LNCAP (cell line): Measurements from ENCODE around the gene ATP8B1.

Experiments
- TF ChIP-seq, protein P1 (sequence below): fragments of 450-650 bp; IDR thresholded peaks from 2 replicates; pipeline ENCODE4 v1.5.1; 2017; ENCODE audit warnings: mild to moderate bottlenecking

Gene ATP8B1

DNA sequence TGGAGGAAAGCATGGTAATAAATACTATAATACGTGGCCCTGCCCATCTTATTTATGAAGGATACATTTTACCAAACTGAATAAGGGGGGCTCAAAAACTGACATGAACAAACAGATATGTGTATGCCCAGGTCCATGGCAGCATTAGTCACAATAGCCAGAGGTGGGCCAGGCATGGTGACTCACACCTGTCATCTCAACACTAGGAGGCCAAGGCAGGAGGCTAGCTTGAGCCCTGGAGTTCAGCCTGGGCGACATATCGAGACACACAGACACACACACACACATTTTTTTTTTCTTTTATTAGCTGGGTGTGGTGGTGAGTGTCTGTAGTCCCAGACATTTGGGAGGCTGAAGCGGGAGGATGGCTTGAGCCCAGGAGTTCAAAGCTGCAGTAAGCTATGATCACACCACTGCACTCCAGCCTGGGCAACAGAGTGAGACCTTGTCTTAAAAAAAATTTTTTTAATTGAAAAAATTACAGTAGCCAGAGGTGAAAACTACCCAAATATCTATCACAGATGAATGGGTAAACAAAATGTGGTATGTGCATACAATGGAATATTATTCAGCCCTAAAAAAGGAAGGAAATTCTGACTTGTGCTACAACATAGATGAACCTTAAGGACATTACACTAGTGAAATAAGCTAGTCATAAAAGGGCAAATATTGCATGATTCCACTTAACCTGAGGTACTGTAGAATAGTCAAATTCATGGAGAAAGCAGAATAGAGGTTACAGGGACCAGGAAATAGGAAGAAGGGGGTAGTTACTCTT lies 8.0 kb downstream of the ATP8B1 start:
- TF ChIP-seq, protein P1, sequence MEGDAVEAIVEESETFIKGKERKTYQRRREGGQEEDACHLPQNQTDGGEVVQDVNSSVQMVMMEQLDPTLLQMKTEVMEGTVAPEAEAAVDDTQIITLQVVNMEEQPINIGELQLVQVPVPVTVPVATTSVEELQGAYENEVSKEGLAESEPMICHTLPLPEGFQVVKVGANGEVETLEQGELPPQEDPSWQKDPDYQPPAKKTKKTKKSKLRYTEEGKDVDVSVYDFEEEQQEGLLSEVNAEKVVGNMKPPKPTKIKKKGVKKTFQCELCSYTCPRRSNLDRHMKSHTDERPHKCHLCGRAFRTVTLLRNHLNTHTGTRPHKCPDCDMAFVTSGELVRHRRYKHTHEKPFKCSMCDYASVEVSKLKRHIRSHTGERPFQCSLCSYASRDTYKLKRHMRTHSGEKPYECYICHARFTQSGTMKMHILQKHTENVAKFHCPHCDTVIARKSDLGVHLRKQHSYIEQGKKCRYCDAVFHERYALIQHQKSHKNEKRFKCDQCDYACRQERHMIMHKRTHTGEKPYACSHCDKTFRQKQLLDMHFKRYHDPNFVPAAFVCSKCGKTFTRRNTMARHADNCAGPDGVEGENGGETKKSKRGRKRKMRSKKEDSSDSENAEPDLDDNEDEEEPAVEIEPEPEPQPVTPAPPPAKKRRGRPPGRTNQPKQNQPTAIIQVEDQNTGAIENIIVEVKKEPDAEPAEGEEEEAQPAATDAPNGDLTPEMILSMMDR = no peak

DNA sequence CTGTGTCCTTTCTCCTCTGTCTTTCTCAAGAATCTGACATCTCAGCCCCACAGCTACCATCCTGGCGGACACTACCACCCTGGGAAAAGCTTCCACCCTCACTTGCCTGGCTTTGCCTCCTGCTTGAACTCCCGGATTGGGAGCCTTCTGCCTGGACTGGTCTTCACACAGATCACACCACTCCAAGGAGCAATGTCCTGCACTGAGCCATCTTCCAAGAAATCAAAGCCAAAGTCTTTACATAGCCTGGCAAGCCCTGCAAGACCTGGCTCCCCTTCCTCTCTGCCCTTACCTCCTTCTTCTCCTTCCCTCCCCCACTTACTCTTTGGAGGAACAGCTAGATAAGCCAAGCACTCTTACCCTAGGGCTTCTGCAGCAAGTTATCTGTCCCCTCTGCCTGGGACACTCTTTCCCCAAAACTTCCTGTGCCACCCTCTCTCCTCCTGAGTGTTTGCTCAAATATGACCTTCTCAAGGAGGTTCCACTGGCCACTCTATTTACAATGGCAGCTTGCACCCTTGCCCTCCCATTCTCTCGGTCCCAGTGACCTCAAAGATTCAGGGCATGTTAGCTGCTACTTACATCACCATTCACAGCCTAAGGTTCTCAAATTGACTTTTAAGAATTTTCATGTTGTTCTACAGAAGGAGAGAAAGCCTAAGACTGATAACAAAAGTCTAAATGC lies 9.7 kb downstream of the ATP8B1 start:
- TF ChIP-seq, protein P1 = no peak

DNA sequence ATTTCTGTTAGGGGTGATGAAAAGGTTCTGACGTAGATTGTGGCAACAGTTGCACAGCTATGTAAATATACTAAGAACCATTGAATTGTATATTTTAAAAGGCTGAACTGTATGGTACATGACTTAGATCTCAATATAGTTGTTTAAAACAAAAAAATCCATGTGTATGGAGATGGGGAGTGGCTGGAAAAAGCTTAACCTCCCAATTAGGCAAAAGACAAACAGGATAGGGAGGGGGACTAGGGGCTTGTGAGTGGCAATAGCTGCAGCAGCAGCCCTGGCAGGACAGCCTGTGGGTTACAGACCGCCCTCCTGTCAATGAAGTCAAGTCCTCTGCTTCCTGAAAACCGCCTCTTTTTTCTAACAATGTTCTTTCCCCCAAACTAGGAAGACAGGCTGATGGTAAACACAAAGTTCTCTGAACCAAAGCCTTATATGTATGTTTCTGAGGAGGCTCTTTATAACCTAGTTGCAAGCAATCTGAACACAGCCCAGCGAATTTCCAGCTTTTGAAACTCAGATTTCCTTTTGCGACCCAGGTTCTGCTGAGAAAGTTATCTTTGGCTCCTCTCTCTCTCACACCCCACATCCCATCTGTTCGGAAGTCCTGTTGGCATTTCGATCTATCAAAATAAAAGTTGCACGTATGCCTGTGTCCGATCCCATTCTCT lies 10.3 kb downstream of the ATP8B1 start:
- TF ChIP-seq, protein P1 = no peak

DNA sequence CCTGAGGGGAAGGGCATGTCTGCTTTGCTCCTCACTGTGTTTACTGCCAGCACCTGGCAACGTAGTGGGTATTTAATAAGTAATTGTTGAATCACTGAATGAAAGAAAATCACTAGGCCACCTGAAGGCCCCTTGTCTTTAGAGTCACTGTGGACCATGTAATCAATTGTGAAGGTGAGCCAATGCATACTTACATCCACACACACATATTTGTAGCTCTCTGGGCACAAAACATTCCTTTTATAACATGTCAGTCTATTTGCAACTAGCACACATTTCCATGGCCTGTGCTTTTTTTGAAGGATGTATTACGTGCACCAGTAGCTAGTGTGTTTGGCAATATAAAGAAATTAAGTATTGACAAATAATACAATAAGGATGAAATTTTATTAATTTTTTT lies 11.2 kb downstream of the ATP8B1 start:
- TF ChIP-seq, protein P1 = no peak

DNA sequence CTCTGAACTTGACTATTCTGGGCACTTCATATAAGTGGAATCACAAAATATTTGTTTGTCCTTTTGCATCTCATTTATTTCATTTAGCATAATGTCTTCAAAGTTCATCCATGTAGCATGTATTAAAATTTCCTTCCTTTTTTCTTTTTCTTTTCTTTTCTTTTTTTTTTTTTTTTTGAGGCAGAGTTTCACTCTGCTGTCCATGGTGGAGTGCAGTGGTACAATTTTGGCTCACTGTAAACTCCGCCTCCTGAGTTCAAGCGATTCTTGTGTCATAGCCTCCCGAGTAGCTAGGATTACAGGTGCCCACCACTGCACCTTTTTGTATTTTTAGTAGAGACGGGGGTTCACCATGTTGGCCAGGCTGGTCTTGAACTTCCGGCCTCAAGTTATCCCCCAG lies 11.9 kb downstream of the ATP8B1 start:
- TF ChIP-seq, protein P1 = no peak

DNA sequence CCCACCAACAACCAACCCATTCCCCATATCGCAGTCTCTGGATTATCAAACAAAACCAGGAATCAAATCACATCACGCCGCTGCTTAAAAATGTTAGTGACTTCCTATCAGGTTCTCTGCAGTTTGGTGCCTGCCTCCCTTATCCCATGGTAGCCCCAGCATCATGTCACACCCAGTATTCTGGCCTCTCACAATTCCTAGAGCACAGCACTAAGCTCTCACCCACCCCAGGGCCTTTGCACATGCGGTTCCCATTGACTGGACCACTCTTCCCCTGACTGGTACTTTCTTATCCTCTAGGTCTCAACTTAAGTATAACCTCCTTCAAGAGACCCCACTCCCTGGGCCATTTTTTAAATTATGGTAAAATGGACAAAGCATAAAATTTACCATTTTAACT lies 12.8 kb downstream of the ATP8B1 start:
- TF ChIP-seq, protein P1 = no peak

DNA sequence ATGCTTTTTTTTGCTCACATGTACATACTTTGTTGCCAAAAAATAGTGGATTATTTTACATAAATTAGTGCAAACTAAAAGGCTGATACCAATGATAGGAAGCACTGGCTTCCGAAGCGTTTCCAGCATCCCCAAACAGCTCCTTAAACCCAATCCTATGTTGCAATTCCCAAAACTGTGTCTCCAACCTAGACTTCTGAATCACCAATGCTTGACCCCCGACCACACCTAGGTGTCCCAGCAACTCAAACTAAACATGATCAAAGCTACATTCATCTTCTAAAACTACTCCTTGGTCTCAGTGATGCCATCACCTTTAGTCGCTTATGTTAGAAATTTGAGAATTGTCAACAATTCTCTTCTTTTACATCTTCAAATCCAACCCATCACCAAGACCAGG lies 13.4 kb downstream of the ATP8B1 start:
- TF ChIP-seq, protein P1 = no peak
